Central memory CD8-positive, alpha-beta T cell (primary cell): ENCODE results near the gene ARHGAP26.
"Not testable (repeated sequence)": the region's sequence is repeated elsewhere in the genome, so short reads cannot be mapped to it uniquely, and the experiment has no call there.

ENCODE experiments used
- ATAC-seq: fragments of 150-1000 bp; cut with Tn5 transposase; replicated peaks from 2 replicates; pipeline ENCODE4 v1.10.0; 2022; ENCODE audit warnings: mild to moderate bottlenecking, moderate FRiP score, moderate number of reproducible peaks; ENCODE audit not compliant: poor library complexity, severe bottlenecking; ENCODE audit errors: extremely low read depth
- DNase-seq, 2 donors: peaks; one replicate each; pipeline ENCODE4 v3.0.0; 2021; ENCODE audit warnings: low spot score in 2 of 2
- H3K27ac Mint-ChIP-seq: one replicate; pipeline ENCODE4 v1.8.0; 2022; ENCODE audit warnings: low read depth, mild to moderate bottlenecking, moderate library complexity, mixed read lengths
- H3K27me3 Mint-ChIP-seq: one replicate; pipeline ENCODE4 v1.8.0; 2022; ENCODE audit warnings: mixed read lengths
- H3K36me3 Mint-ChIP-seq: one replicate; pipeline ENCODE4 v1.8.0; 2022; ENCODE audit warnings: mild to moderate bottlenecking, moderate library complexity, mixed read lengths; ENCODE audit not compliant: insufficient read depth
- H3K4me1 Mint-ChIP-seq: one replicate; pipeline ENCODE4 v1.8.0; 2022; ENCODE audit warnings: mixed read lengths
- H3K4me3 Mint-ChIP-seq: one replicate; pipeline ENCODE4 v1.8.0; 2022; ENCODE audit warnings: mild to moderate bottlenecking, moderate library complexity, mixed read lengths
- H3K9me3 Mint-ChIP-seq: one replicate; pipeline ENCODE4 v1.8.0; 2022; ENCODE audit warnings: mixed read lengths

Gene ARHGAP26

DNA sequence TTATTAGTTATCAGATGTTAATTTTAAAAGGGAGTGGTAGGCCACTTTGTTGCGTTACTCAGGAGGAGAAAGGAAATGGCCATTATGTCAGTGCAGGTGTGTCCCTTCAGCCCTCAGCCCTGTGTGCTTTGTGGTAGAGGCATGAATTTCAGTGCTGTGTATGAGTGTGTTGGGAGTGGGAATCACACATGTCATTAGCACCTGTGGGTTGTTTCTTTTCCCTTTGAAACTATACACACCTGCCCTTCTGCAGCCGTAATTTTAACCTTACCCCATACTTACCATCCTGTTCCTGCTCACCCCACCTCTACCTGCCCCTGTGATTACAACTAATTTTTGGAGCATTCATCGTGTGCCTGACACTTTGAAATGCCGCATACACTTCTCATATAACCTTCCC is 156.4 kb downstream of the ARHGAP26 start:
- peak overlapping the region; percentile 83 for H3K27ac Mint-ChIP-seq
- DNase-seq (no peak), ATAC-seq (no peak)
- no peaks in the 10 kb centered on the region for H3K27me3 Mint-ChIP-seq
- peaks cover 80% of the 10 kb centered on the region for H3K4me1 Mint-ChIP-seq
- H3K9me3 Mint-ChIP-seq: no peaks in the 10 kb centered on the region
- no peak overlapping the region for H3K4me3 Mint-ChIP-seq
- peaks cover 21% of the 10 kb centered on the region for H3K36me3 Mint-ChIP-seq

GRCh38 chr5:142928999-142929398 is 158.8 kb downstream of the ARHGAP26 start:
- ATAC-seq, DNase-seq, H3K4me3 Mint-ChIP-seq, H3K27me3 Mint-ChIP-seq, H3K9me3 Mint-ChIP-seq: not testable (repeated sequence)
- H3K27ac Mint-ChIP-seq: peak overlapping the region; percentile 93
- peaks cover 28% of the 10 kb centered on the region for H3K36me3 Mint-ChIP-seq
- H3K4me1 Mint-ChIP-seq: peaks cover 78% of the 10 kb centered on the region

- H3K27me3 Mint-ChIP-seq: no peaks in the 10 kb centered on the region
- ATAC-seq (peak; percentile 97), DNase-seq (peak in 1 of 2 donors; percentile 51)
- H3K27ac Mint-ChIP-seq: peak overlapping the region; percentile 93
- H3K36me3 Mint-ChIP-seq: peaks cover 30% of the 10 kb centered on the region
- H3K9me3 Mint-ChIP-seq: no peaks in the 10 kb centered on the region
- H3K4me3 Mint-ChIP-seq: peak overlapping the region; percentile 26
- H3K4me1 Mint-ChIP-seq: peaks cover 77% of the 10 kb centered on the region
Measured at GRCh38 chr5:142929587-142929986, 159.4 kb downstream of the ARHGAP26 start.

GRCh38 chr5:142930395-142931110 is 160.4 kb downstream of the ARHGAP26 start:
- no peaks in the 10 kb centered on the region for H3K9me3 Mint-ChIP-seq
- H3K27me3 Mint-ChIP-seq: no peaks in the 10 kb centered on the region
- DNase-seq (no peak), ATAC-seq (no peak)
- H3K36me3 Mint-ChIP-seq: peaks cover 30% of the 10 kb centered on the region
- H3K27ac Mint-ChIP-seq: peak overlapping the region; percentile 93
- peaks cover 71% of the 10 kb centered on the region for H3K4me1 Mint-ChIP-seq
- peak overlapping the region; percentile 26 for H3K4me3 Mint-ChIP-seq

DNA sequence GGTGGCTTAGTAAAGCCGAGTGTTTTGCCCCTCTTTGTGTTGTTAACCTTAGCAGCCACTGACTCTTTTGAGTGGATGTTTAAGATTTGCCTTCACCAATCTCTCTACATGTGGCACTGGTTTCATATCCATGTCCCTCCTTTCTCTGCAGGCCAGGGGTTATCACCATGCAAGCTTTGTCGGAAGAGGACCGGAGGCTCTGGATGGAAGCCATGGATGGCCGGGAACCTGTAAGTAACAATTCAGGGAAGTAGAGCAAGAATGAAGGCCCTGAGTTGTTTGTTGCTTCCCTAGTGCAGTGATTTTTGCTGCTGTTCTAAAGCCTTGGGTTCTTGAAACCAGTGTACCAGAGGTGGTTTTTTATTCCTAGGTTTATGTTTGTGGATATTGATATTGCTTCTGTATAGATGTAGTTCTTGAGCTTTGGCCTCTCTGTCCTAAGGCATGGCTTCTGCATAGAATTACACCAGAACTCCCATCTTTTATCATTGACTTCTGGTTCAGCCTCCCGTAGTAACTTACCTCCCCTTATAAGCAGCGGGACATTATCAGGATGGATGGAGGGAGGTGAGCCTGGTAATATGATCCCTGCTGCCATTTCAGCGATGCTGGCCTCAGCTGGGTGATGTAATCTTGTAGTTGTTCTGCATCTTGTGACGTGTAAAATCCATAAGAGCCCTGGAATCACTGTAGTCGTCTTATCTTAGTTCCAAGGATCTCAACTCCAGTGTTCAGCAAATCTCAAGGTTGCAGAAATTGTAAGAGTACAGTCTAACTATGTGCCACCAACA is 161.9 kb downstream of the ARHGAP26 start:
- ATAC-seq (no peak), DNase-seq (no peak)
- Mint-ChIP-seq H3K27ac (peak overlapping the region; percentile 93), H3K4me3 (no peak overlapping the region), H3K27me3 (no peaks in the 10 kb centered on the region), H3K9me3 (no peaks in the 10 kb centered on the region), H3K4me1 (peaks cover 68% of the 10 kb centered on the region), H3K36me3 (peaks cover 32% of the 10 kb centered on the region)

GRCh38 chr5:142934051-142934762 is 164.0 kb downstream of the ARHGAP26 start:
- DNase-seq (no peak), ATAC-seq (no peak)
- H3K9me3 Mint-ChIP-seq: no peaks in the 10 kb centered on the region
- H3K4me1 Mint-ChIP-seq: peaks cover 66% of the 10 kb centered on the region
- no peak overlapping the region for H3K4me3 Mint-ChIP-seq
- H3K27ac Mint-ChIP-seq: no peak overlapping the region
- H3K27me3 Mint-ChIP-seq: no peaks in the 10 kb centered on the region
- peaks cover 26% of the 10 kb centered on the region for H3K36me3 Mint-ChIP-seq

DNA sequence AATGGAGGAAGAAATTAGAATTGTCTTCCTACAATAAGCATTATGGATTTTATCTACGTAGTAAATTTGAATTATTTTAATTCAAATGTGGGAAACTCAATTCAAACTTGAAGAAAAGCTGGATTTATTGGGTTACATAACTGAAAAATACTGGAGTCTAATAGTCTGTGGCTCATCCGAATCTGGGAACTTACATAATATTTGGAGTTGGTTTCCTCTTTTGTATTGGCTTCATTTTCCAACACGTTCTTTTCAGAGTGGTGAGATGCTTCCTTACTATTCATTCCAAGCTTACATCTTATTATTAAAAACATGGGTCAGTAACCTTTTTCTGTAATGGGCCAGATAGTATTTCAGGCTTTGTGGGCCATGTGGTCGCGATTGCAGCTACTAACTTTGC is 164.8 kb downstream of the ARHGAP26 start:
- peaks cover 65% of the 10 kb centered on the region for H3K4me1 Mint-ChIP-seq
- DNase-seq: no peak

GRCh38 chr5:142937374-142937773 is 167.2 kb downstream of the ARHGAP26 start:
- ATAC-seq (no peak), DNase-seq (no peak)
- Mint-ChIP-seq H3K36me3 (peaks cover 12% of the 10 kb centered on the region), H3K27ac (no peak overlapping the region), H3K4me3 (no peak overlapping the region), H3K4me1 (peaks cover 55% of the 10 kb centered on the region), H3K27me3 (no peaks in the 10 kb centered on the region), H3K9me3 (no peaks in the 10 kb centered on the region)

More for the DNA sequence above, 164.8 kb downstream of the ARHGAP26 start:
- no peak overlapping the region for H3K4me3 Mint-ChIP-seq
- H3K9me3 Mint-ChIP-seq: no peaks in the 10 kb centered on the region
- no peak overlapping the region for H3K27ac Mint-ChIP-seq
- ATAC-seq: no peak
- no peaks in the 10 kb centered on the region for H3K27me3 Mint-ChIP-seq
- H3K36me3 Mint-ChIP-seq: peaks cover 24% of the 10 kb centered on the region

GRCh38 chr5:142938266-142938880 is 168.2 kb downstream of the ARHGAP26 start:
- H3K36me3 Mint-ChIP-seq: peaks cover 6% of the 10 kb centered on the region

DNA sequence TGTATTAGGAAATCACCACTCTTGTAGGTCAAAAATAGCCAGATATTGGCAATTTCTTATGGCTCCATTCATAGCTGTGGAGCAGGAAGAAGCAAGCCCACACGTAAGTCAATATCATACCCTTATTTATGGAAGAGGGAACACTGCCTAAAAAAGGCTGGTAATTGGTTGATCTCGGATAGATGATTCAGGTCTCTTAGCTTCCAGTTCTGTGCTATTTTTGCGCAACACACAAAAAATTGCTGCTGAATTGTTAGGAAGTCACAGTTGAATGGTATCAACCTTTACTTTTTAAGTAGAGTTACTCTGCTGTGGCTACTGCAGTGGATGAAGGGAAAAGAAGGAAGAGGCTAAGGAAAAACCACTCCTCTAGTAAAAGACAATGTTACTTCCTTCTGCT is 168.8 kb downstream of the ARHGAP26 start:
- ATAC-seq (no peak), DNase-seq (no peak)
- peaks cover 59% of the 10 kb centered on the region for H3K4me1 Mint-ChIP-seq
- no peak overlapping the region for H3K4me3 Mint-ChIP-seq
- peaks cover 6% of the 10 kb centered on the region for H3K36me3 Mint-ChIP-seq
- no peaks in the 10 kb centered on the region for H3K9me3 Mint-ChIP-seq
- H3K27me3 Mint-ChIP-seq: no peaks in the 10 kb centered on the region
- no peak overlapping the region for H3K27ac Mint-ChIP-seq

More at GRCh38 chr5:142938266-142938880, 168.2 kb downstream of the ARHGAP26 start:
- Mint-ChIP-seq H3K27ac (peak overlapping the region; percentile 57), H3K27me3 (no peaks in the 10 kb centered on the region), H3K9me3 (no peaks in the 10 kb centered on the region), H3K4me3 (no peak overlapping the region), H3K4me1 (peaks cover 62% of the 10 kb centered on the region)
- DNase-seq (no peak), ATAC-seq (no peak)

GRCh38 chr5:142939884-142940283 is 169.7 kb downstream of the ARHGAP26 start:
- Mint-ChIP-seq H3K4me1 (peaks cover 62% of the 10 kb centered on the region), H3K9me3 (no peaks in the 10 kb centered on the region), H3K36me3 (peaks cover 2% of the 10 kb centered on the region), H3K27me3 (no peaks in the 10 kb centered on the region), H3K4me3 (no peak overlapping the region), H3K27ac (no peak overlapping the region)
- ATAC-seq (no peak), DNase-seq (no peak)

DNA sequence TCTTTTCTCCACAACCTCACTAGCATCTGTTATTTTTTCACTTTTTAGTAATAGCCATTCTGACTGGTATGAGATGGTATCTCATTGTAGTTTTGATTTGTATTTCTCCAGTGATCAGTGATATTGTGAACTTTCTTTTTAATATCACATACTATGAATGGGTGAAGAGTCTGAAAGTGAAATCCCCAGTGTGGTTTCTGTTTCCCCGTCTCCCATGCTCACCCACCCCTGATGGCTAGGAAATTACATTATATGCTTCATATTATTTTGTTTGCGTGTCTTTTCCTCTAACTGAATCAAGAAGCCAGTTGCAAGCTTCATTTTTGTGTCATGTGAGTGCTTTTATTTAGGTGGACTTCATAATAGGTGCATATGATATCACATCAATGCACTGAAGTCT is 171.1 kb downstream of the ARHGAP26 start:
- ATAC-seq (no peak), DNase-seq (no peak)
- Mint-ChIP-seq H3K4me1 (peaks cover 64% of the 10 kb centered on the region), H3K4me3 (no peak overlapping the region), H3K27me3 (no peaks in the 10 kb centered on the region), H3K36me3 (no peaks in the 10 kb centered on the region), H3K27ac (peak overlapping the region; percentile 57), H3K9me3 (no peaks in the 10 kb centered on the region)
